HG03025 (cell line): ENCODE results near the gene PTPN18.
"Not testable (repeated sequence)": the region's sequence is repeated elsewhere in the genome, so short reads cannot be mapped to it uniquely, and the experiment has no call there.

Experiments
- ATAC-seq: cut with Tn5 transposase; IDR thresholded peaks from one replicate; pipeline ENCODE4 v1.9.1; 2021; ENCODE audit warnings: mild to moderate bottlenecking, moderate library complexity; ENCODE audit not compliant: unreplicated experiment, low FRiP score

The PTPN18 gene, protein sequence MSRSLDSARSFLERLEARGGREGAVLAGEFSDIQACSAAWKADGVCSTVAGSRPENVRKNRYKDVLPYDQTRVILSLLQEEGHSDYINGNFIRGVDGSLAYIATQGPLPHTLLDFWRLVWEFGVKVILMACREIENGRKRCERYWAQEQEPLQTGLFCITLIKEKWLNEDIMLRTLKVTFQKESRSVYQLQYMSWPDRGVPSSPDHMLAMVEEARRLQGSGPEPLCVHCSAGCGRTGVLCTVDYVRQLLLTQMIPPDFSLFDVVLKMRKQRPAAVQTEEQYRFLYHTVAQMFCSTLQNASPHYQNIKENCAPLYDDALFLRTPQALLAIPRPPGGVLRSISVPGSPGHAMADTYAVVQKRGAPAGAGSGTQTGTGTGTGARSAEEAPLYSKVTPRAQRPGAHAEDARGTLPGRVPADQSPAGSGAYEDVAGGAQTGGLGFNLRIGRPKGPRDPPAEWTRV

DNA sequence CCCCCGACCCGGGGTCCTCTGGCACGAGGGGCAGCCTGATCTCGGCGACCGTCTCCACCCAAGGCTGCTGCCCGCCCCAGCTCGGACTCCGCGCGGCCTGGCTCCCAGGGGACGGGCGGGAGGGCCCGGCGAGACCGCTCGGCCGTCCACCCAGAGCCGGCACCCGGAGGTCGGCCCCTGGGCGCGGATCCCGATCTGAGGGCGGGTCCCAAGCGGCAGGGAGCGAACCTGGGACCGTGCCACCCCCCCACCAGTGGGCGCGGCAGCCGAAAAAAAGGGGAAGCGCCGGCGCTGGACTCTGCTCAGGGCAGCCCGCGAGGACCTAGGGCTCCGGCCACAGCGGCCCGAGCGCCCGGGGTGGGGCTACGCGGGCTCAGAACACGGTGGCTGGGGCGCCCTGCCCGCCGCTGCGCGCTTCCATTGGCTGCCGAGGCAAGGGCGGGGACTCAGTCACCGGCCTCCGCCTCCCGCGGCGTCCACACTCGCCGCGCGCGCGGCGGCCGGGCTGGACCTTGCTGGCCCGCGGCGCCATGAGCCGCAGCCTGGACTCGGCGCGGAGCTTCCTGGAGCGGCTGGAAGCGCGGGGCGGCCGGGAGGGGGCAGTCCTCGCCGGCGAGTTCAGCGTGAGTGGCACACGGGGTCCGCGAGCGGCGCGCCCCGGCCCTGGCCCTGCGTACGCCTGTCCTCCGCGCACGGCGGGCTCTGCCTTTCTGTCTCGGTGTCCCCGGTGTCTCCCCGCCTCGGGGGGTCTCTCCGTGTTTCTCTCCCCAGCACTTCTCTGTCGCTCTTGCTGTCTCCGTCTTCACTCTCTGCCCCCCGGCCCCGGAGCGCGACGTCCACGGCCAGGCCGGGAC, at the start of gene PTPN18:
PTPN18 (plus strand) TSS at position 479 of the 854 bp plus-strand sequence; CDS start at position 531, 52 bp downstream.
- peak; percentile 87 for ATAC-seq

DNA sequence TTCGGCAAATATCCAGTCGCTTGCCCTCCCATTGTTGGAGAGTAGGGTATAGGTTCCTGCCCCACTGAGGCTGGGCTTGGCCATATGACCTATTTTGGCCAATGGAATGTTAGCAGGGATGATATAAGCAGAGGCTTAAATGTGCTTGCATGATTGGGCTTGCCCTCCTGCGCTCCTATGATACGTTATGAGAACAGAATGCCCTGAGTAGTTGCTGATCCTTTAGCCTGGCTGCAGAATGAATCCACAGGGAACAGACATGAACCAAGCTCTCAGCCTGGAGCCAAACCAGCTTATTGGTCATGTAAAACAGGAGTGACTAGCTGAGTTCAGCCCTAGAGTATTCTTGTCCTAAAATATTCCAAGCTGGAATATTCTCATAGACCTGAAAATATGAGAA, 48.0 kb upstream of the PTPN18 start:
- no peak for ATAC-seq

DNA sequence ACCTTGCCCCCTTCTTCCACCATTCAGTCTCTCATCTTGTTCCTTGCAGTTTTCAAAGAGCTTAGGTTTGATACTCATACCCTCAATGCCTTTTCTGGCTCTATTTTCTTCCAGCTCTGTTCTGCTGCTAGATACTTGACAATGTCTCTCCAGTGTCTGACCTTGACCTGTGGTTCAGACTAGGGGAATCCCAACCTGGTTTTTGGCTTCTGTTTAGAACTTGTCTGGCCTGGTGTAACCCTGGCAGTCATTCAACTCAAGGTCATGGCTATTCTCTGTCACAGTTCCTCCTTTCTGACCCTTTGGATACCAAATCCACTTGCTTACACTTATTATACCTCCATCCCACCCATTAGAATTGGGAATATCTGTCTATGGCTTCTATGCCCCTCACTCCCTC, 45.0 kb upstream of the PTPN18 start:
- ATAC-seq: no peak

DNA sequence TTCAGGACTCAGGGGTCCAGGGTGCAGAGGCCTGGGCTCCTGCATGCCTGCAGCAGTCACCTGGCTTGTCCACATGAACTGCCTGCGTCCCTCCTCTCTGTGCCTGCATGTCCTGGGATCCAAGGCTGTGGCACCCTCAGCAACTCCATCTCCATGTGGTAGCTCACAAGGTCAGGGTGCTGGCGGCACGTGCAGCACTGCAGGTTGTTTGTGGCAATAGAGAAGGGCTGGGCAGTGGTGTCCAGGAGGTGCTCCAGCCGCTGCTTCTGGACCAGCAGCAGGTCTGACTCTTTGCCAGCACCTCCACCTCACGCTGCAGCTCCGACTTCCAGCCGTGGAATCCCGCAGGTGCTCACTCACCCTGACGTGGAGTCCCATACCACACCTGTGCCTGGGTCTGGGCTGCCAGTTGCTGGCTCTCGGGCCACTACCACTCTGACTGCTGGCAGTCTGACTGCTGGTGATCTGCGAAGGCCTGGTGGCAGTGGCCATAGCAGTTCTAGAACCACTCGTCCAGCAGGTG, 42.0 kb upstream of the PTPN18 start:
- no peak for ATAC-seq

DNA sequence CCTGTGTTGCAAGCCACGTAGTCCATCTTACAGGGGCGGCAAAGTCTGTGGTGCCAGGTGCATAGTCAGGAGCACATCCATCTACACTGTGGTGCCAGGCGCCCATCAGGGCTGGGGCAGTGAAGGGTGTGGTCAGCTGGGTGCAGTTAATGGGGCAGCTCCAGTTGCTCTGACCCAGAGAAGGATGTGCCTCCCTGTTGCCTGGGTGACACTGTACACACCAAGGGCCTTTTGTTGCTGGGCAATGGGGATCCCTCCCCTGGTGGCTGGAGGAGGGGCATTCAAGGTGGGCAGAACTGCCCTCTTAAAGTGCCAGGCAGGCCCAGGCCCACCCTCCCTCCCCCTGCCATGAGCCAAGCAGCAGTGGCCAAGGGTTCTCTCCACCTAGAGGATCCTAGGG, 41.5 kb upstream of the PTPN18 start:
- no peak for ATAC-seq

DNA sequence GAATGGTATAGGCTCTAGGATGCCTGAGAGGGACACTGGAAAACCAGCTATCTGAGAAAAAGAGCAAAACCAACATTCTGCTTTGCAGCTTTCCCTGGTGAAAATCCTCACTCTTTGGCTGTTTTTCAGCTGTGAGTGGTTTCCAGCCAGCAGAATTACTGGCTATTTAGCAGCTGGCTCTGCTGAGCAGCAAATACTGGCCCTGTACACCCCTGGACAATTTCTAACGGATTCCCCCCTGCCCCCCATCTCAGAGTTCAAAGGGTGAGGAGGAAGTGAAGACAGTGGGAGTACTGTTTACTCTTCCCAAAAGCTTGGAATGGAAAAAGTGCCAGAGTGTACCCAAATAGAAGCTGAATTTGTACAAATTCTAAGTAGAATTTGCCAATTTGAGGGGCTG, 39.3 kb upstream of the PTPN18 start:
- ATAC-seq: no peak

DNA sequence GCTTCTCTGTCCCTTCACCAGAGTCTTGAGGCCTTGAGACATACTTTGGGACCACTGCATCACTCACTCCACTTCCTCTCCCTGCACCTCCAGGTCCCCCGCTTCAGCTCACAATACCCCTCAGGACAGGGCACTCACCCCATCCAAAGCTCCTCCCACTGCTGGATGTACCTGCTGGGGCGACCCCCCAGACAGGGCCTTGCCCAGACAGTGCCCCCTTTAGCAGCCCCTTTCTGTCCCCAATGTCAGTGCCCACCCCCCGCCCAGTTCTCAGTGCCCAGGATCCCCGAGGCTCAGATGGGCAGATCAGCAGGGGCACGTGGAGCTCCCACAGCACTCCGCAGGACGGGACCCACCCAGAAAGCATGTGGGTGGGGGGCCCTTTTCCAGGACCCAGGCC, 37.0 kb upstream of the PTPN18 start:
- no peak for ATAC-seq

DNA sequence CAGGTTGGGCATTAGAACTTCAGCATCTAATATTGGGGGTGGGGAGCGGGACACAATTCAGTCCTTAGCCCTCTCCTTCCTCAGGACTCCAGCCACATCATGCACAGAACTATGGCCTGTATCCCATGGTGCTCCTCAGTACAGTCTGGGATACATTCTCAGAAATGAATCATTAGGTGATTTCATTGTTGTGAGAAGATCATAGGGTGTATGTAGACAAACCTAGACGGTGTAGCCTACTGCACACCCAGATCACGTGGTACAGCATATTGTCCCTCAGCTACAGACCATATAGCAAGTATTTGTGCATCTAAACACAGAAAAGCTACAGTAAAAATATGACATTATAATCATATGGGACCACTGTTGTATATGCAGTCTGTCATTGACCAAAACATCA, 36.3 kb upstream of the PTPN18 start:
- ATAC-seq: no peak

DNA sequence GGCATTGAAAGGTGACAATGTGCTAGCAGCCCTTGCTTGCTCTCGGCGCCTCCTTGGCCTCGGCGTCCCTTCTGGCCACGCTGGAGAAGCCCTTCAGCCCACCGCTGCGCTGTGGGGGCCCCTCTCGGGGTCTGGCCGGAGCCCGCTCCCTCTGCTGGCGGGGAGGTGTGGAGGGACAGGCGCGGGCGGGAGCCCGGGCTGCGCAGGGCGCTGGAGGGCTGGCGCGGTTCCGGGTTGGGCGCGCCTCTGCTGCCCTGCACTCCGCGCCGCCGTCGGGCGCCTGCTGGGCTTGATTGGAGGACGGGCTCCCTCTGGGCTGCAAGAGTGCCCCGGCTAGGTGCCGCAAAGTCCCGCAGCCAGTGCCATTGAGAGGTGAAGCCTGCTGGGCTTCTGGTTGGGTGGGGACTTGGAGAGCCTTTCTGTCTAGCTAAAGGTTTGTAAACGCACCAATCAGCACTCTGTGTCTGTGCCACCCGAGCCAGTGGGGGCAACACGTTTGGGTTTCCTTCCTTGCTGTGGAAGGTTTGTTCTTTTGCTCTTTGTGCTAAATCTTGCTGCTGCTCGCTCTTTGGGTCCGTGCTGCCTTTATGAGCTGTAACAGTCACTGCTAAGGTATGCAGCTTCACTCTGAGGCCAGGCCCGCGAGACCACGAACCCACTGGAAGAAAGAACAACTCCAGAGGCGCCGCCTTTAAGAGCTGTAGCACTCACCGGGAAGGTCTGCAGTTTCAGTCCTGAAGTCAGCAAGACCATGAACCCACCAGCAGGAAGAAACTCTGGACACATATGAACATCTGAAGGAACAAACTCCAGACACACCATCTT, 27.9 kb upstream of the PTPN18 start:
- no peak for ATAC-seq

DNA sequence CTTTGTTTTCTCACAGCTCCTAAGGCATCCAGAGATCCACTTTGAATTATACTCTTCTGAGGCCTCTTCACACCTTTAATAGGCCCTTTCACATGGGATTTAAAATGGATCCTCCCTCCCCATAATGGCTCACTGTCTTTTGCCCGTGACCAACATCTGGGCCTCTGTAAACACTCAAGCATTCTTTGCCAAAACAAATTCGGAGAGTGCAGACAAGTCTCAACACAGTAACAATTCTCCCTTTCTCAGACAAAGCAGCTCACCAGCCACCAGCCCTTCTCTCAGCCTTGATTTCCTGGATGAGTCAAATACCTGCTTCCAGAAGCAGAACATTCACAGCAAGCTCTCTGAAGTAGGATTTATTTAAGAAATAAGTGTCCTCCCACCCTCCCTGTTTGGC, 27.1 kb upstream of the PTPN18 start:
- ATAC-seq: no peak

DNA sequence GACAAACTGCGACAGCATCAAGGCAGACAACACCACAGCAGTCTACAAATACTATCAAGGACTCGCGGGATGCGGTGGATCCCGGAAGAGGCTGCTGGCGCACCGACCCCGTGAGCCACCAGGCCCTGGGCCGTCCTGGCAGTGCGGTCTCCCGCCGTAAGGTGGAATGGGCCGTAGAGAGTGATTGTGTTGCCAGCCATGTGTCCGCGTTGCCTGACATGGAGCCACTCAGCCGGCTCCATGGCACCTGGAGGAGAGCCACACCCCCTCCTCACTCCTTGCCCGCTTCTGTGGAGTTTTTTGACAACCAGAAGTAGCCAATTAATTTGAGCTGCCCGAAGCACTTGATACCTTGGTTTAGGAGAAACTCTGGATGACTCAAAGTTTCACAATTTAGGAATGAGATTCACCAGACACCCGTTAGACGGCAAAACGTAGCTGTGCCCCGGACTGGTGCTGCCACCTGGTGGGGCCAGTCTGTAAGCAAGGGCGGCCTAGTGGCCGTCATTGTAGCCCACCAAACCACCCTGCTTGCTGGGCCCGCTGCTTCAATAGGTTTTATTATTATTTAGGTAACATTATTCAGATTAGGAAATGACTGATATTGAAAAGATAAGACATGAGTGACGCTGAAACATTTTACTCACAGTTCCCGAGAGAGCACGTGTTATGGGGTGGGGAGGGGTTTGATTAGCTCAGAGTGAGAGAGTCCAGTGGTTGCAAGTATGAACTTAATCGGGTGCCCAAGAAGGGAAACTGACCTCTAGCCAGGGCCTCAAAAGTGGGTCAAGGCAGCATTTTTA, 23.4 kb upstream of the PTPN18 start:
- no peak for ATAC-seq

DNA sequence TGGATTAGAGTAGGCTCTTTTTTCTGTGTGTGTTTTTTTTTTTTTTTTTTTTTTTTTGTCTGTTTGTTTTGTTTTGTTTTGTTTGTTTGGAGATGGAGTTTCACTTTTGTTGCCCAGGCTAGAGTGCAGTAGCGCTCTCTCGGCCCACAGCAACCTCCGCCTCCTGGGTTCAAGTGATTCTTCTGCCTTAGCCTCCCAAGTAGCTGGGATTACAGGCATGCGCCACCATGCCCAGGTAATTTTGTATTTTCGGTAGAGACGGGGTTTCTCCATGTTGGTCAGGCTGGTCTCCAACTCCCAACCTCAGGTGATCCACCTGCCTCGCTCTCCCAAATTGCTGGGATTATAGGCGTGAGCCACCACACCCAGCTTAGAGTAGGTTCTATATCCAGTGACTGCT, 22.6 kb upstream of the PTPN18 start:
- not testable (repeated sequence) for ATAC-seq

DNA sequence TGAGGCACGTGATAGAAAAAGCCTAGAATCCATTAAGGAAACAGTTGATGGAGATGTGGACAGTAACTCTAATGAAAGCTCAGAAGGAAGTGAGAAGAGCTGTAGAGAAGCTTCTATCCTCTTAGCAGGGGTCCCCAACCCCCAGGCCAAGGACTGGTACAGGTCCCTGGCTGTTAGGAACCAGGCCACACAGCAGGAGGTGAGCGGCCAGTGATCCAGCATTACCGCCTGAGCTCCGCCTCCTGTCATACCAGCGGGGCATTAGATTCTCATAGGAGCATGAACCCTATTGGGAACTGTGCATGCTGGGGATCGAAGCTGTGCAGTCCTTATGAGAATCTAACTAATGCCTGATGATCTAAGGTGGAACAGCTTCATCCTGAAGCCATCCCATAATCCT, 21.8 kb upstream of the PTPN18 start:
- no peak for ATAC-seq

DNA sequence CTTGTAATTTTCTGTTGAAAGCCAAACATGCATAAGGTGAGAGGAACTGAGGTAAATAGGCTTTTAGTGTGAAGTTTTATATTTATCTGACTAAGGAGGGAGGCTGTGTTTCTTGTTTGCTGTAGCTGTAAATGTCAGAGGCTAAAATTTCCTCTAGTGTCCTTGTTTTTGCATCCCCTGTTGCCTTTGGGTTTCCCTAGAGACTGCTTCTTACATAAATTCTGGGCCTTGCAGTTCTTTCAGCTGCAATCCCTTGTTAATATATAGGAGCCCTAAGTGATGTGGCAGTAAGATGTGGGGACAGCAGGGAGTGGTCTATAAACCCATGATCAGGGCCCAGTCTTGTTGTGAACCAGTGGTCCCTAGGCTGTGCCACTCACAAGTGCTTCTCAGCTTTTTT, 20.6 kb upstream of the PTPN18 start:
- ATAC-seq: no peak

DNA sequence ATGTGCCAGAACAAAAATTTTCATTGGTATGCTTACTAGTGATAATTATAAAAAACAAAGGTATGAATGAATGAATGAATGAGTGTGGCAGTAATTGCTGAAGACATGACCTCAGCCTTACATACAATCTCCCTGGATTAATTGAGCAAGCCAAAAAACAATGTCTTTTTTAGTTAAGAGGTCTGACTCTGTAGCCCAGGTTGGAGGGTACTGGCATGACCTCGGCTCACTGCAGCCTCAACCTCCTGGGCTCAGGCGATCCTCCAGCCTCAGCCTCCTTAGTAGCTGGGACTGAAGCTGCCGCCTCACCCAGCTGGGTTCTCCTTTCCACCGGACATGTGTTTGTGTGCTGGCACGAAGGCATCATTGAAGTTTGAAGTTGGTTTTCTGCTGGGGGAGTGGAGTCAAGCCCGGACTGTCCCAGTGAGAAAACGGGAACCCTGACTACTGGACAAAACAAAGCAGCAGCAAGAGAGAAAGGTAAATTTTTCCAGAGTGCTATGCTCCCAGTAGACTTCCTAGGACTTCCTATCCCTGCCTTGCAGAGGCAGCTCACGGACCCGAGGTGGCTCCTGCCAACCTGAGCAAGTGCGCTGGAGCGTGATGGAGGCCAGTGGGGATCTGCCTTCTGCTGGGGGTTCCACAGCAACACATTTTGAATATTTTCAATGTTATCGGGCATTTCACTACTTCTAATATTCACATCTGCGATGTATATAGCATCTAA, 19.5 kb upstream of the PTPN18 start:
- no peak for ATAC-seq

DNA sequence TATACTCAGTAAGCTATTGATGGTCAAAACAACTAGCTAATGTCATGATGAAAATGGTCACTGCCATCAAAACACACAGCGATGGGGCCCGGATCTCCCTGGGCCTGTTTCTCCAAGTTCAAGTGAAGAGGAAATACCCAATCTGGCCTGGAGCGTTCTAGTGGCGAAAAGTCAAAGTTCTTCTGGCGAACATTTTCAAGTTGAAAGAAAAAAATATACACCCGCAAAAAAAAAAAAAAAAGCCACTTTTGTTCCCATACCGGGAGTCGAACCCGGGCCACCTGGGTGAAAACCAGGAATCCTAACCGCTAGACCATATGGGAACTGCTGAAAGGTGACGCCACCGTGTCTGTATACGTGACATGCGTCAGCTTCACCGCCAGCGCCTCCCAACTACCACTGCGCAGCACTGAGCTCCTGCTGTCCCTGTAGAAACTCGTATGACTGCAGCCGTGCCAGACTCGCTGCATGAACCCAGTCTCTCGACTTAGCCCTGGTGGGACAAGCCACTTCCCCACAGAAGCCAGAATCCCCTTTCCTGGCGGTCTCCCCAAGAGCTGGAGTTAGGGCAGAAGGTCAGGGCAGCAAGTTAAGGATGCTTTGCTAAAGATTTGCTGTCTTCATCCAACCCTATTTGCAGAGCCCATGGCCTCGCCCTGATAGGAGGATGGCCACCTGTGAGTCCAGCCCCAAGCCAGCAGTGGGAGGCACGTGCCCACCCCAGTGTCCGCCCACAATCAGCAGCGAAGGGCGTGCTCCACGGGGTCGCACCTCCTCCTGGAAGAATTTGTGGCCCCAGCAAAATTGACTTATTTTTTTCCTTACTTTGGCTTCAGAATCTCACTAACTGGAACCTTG, 18.8 kb upstream of the PTPN18 start:
- no peak for ATAC-seq

DNA sequence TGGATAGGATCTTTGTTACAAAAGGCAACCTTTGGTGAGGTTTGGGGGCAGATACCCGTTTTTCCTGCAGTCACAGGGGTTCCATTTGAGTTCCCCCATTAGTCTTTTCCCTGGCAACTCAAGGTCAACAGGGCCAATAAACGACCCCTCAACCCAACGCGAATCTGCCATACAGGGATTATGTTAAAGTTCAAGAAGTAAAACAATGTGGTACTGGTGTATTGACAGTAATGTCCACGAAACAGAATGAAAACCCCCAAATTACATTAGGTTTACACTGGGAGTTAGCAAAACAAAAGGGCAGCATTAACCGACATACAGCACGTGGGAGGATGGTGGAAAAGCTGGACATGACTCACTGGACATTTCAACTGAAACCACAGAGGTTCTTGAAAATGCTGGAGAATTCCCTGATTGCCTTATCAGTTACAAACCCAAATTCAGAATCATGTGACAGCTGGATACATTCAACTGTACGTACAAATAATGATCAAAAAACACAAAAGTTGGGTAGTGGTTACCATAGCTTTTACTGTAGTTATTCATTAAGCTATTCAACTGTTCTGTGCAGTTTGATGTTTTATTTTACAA, 18.0 kb upstream of the PTPN18 start:
- no peak for ATAC-seq
